GM12892 (cell line): ENCODE measurements around the gene INCENP. TPM values are rescaled to one million over a fixed set of nuclear protein-coding genes. Genes with fewer than 3 reads are reported as not detected.
"Not testable (repeated sequence)": the region's sequence is repeated elsewhere in the genome, so short reads cannot be mapped to it uniquely, and the experiment has no call there.

Experiments used
- DNase-seq: peaks from one replicate; pipeline ENCODE4 v3.0.0; 2011; ENCODE audit not compliant: insufficient read length
- FAIRE-seq: peaks from 2 replicates; lab custom pipeline; 2011; peaks lifted over from hg19 to GRCh38; lab: Jason Lieb, UNC
- POLR2A ChIP-seq: IDR thresholded peaks from 2 replicates; pipeline ENCODE4 v1.6.1; 2011; ENCODE audit warnings: low read depth, low read length, control low read depth
- POLR2AphosphoS5 ChIP-seq: IDR thresholded peaks from 2 replicates; pipeline ENCODE4 v1.6.1; 2011; ENCODE audit warnings: low read depth, low read length, control low read depth
- TAF1 ChIP-seq: IDR thresholded peaks from 2 replicates; pipeline ENCODE4 v1.6.1; 2011; ENCODE audit warnings: low read depth, mild to moderate bottlenecking, control low read depth, low read length, borderline replicate concordance
- polyA plus RNA-seq: library from polyadenylated mRNA; unstranded; fragments of >200 nt; gene quantifications from one replicate; pipeline ENCODE4 v1.2.1, GENCODE V29; 2012; ENCODE audit warnings: missing spikeins, inconsistent platforms; ENCODE audit not compliant: missing spikeins

INCENP gene
- polyA plus RNA-seq: 26.3 TPM

GRCh38 chr11:62123669-62124185 lies at the start of gene INCENP:
TSS of gene INCENP (plus strand) at chr11:62124011. CDS start at chr11:62128162, 4,151 bp downstream.
- peak; percentile 96 for FAIRE-seq
- DNase-seq: peak; percentile 87
- TF ChIP-seq POLR2A (peak; percentile 44; the same call in 1 of the 2 replicates), TAF1 (no peak), POLR2AphosphoS5 (no peak)

- TF ChIP-seq POLR2A (no peak), POLR2AphosphoS5 (no peak), TAF1 (no peak)
- FAIRE-seq: no peak
- DNase-seq: no peak
Observed at GRCh38 chr11:62075438-62075837, 48.4 kb upstream of the INCENP start.

GRCh38 chr11:62077132-62077531 lies 46.7 kb upstream of the INCENP start:
- DNase-seq (no peak), FAIRE-seq (no peak)
- TF ChIP-seq TAF1: no peak
- no peak for TF ChIP-seq POLR2A
- TF ChIP-seq POLR2AphosphoS5: no peak

- no peak for TF ChIP-seq POLR2A
- no peak for TF ChIP-seq TAF1
- TF ChIP-seq POLR2AphosphoS5: no peak
- DNase-seq: no peak
- peak; percentile 85 for FAIRE-seq
Observed at GRCh38 chr11:62081378-62082291, 42.2 kb upstream of the INCENP start.

GRCh38 chr11:62082292-62082657 lies 41.5 kb upstream of the INCENP start:
- no peak for TF ChIP-seq POLR2AphosphoS5
- TF ChIP-seq TAF1: no peak
- TF ChIP-seq POLR2A: no peak
- FAIRE-seq (no peak), DNase-seq (no peak)

- DNase-seq, FAIRE-seq: not testable (repeated sequence)
Observed at GRCh38 chr11:62084801-62085200, 39.0 kb upstream of the INCENP start.

- no peak for FAIRE-seq
- no peak for TF ChIP-seq TAF1
- TF ChIP-seq POLR2A: no peak
- no peak for TF ChIP-seq POLR2AphosphoS5
- DNase-seq: no peak
Observed at GRCh38 chr11:62087694-62088093, 36.1 kb upstream of the INCENP start.

GRCh38 chr11:62088331-62088933 lies 35.4 kb upstream of the INCENP start:
- no peak for FAIRE-seq
- no peak for DNase-seq
- TF ChIP-seq POLR2A (no peak), POLR2AphosphoS5 (no peak), TAF1 (no peak)

- FAIRE-seq (no peak), DNase-seq (no peak)
- TF ChIP-seq POLR2A (no peak), TAF1 (no peak), POLR2AphosphoS5 (no peak)
Observed at GRCh38 chr11:62103141-62103540, 20.7 kb upstream of the INCENP start.

- TF ChIP-seq TAF1 (no peak), POLR2A (no peak), POLR2AphosphoS5 (no peak)
- DNase-seq (no peak), FAIRE-seq (no peak)
Observed at GRCh38 chr11:62103986-62104385, 19.8 kb upstream of the INCENP start.

- DNase-seq: no peak
- TF ChIP-seq POLR2AphosphoS5 (no peak), POLR2A (no peak), TAF1 (no peak)
- FAIRE-seq: no peak
Observed at GRCh38 chr11:62104816-62105653, 18.8 kb upstream of the INCENP start.
